ENCODE measurements around the gene GGNBP2. TPM values are rescaled to one million over a fixed set of nuclear protein-coding genes. Genes with fewer than 3 reads are reported as not detected.

GGNBP2 gene
- total RNA-seq, 2 donors from 2014 or later: 67.6 to 81.0 TPM

- Histone ChIP-seq H3K9ac (ENCODE audit: low read depth in 2 of 2, low read length in 2 of 2) (no peak overlapping the region), H3K4me1 (no peaks in the 10 kb centered on the region), H3K4me3 (no peak overlapping the region), H3K27ac (no peak overlapping the region), H3K36me3 (no peaks in the 10 kb centered on the region), H3K9me3 (no peaks in the 10 kb centered on the region), H3K27me3 (no peaks in the 10 kb centered on the region)
- DNase-seq: no peak
- no peak for TF ChIP-seq CTCF (IDR thresholded peaks at IDR 0.05)
- intact Hi-C loops (cut with DNase I): no loop called here
Observed at GRCh38 chr17:36617773-36618172, 73.1 kb downstream of the GGNBP2 start.

GRCh38 chr17:36623281-36623680 lies 78.6 kb downstream of the GGNBP2 start:
- no peaks in the 10 kb centered on the region for H3K9me3 ChIP-seq
- no peak overlapping the region for H3K4me3 ChIP-seq
- H3K27ac ChIP-seq: no peak overlapping the region
- no peak overlapping the region for H3K9ac ChIP-seq (ENCODE audit: low read depth in 2 of 2, low read length in 2 of 2)
- no peaks in the 10 kb centered on the region for H3K27me3 ChIP-seq
- intact Hi-C loops (cut with DNase I): no loop called here
- DNase-seq: no peak
- H3K4me1 ChIP-seq: no peaks in the 10 kb centered on the region
- TF ChIP-seq CTCF (IDR thresholded peaks at IDR 0.05): no peak
- no peaks in the 10 kb centered on the region for H3K36me3 ChIP-seq

- no peak overlapping the region for H3K27ac ChIP-seq
- H3K27me3 ChIP-seq: no peaks in the 10 kb centered on the region
- H3K36me3 ChIP-seq: no peaks in the 10 kb centered on the region
- DNase-seq: no peak
- TF ChIP-seq CTCF (IDR thresholded peaks at IDR 0.05): no peak
- no peak overlapping the region for H3K4me3 ChIP-seq
- no peak overlapping the region for H3K9ac ChIP-seq (ENCODE audit: low read depth in 2 of 2, low read length in 2 of 2)
- no peaks in the 10 kb centered on the region for H3K4me1 ChIP-seq
- intact Hi-C loops (cut with DNase I): loop anchor here (5.0 kb wide), 1 partner anchor 422 kb away; no protein-coding TSS in a partner anchor
- no peaks in the 10 kb centered on the region for H3K9me3 ChIP-seq
Observed at GRCh38 chr17:36625188-36625587, 80.5 kb downstream of the GGNBP2 start.

GRCh38 chr17:36627101-36627500 lies 82.4 kb downstream of the GGNBP2 start:
- DNase-seq: no peak
- no peak for TF ChIP-seq CTCF (IDR thresholded peaks at IDR 0.05)
- Histone ChIP-seq H3K4me1 (no peaks in the 10 kb centered on the region), H3K4me3 (no peak overlapping the region), H3K9me3 (no peaks in the 10 kb centered on the region), H3K27me3 (no peaks in the 10 kb centered on the region), H3K27ac (no peak overlapping the region), H3K9ac (ENCODE audit: low read depth in 2 of 2, low read length in 2 of 2) (no peak overlapping the region), H3K36me3 (no peaks in the 10 kb centered on the region)
- intact Hi-C loops (cut with DNase I): loop anchor here (5.0 kb wide), 1 partner anchor 420 kb away; no protein-coding TSS in a partner anchor

- intact Hi-C loops (cut with DNase I): loop anchor here (2.0 to 5.0 kb wide), 2 partner anchors 126 to 419 kb away; no protein-coding TSS in a partner anchor
- no peaks in the 10 kb centered on the region for H3K9me3 ChIP-seq
- H3K27me3 ChIP-seq: no peaks in the 10 kb centered on the region
- H3K4me3 ChIP-seq: no peak overlapping the region
- H3K4me1 ChIP-seq: no peaks in the 10 kb centered on the region
- H3K9ac ChIP-seq (ENCODE audit: low read depth in 2 of 2, low read length in 2 of 2): no peak overlapping the region
- H3K36me3 ChIP-seq: no peaks in the 10 kb centered on the region
- DNase-seq: no peak
- no peak for TF ChIP-seq CTCF (IDR thresholded peaks at IDR 0.05)
- H3K27ac ChIP-seq: no peak overlapping the region
Observed at GRCh38 chr17:36628576-36628975, 83.9 kb downstream of the GGNBP2 start.

Data from colonic mucosa (tissue), 4 donors.